Fibroblast of skin of back (primary cell): ENCODE measurements around the gene SMC3.

Source experiments
- DNase-seq: peaks from one replicate; pipeline ENCODE4 v3.0.0-alpha.2; 2013

SMC3 gene

DNA sequence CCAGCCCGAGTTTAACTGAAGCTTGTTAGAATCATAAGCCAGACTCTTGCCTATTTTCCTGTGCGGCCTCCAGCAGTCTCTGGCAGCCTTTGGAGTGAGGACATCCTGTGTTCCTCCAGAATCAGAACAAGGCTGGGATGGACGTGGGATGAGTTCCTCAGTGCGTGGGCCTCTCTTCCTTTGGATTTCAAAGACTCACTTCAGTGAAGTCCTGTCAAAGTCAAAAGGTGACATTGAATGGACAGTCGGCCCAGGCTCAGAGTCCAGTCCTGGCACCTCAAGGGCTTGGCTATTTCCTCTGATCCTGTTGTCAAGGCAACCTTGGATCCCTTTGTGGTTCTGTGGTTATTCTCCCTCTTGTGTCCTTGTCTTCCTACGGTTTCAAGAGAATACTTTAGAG, 21.4 kb upstream of the SMC3 start:
- DNase-seq: no peak

DNA sequence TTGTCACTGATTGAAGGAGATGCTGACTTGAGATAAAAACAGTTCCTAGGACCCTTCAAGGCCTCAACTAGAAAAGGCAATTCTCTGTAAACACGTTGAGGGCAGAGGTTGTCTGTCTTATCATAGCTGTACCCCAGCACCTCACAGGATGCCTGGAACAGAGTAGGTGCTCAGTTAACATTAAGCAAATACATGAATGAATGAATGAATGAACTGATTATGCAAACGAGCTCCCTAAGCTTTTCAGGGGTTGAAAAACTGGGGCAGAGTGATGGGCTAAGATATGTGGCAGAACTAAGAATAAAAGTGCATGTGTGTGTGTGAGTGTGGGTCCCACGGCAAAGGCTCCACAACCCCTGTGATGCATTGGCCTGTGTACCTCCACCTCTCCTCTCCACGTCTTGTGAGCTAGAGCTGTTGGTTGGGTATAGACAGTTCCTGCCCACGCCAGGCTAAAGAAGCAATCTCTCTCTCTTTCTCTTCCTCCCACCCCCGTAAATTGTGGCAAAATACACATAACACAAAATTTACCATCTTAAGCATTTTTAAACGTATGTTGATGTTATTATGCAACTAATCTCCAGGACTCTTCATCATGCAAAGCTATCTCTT, 20.9 kb upstream of the SMC3 start:
- DNase-seq: no peak

DNA sequence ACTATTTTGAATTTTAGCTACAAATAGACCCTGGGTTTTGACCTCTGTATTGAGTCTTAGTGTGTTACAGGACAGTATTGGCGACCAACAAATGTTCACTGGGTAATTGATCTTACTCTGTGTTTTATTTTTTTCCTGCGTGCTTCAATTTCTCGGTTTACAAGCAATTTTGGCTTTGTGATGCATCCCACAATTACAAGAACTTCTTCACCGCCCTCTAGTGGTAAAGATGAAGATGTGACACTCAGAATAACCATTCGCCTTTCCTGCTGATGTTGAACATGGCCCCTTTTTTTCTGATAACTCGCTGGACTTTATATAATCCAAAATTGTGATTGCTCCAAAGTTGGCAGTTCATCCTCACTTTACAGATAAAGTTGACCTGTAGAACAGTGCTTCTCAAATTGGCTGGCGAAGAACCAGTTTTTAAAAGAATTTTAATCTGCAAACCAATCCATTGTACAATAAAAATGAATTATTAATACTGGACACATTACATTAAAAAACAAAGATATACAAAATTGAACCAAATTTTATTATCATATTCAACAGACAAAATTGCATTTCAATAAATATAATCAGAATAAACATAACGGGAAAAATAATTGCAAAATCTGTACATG, 20.2 kb upstream of the SMC3 start:
- peak; percentile 65 for DNase-seq

DNA sequence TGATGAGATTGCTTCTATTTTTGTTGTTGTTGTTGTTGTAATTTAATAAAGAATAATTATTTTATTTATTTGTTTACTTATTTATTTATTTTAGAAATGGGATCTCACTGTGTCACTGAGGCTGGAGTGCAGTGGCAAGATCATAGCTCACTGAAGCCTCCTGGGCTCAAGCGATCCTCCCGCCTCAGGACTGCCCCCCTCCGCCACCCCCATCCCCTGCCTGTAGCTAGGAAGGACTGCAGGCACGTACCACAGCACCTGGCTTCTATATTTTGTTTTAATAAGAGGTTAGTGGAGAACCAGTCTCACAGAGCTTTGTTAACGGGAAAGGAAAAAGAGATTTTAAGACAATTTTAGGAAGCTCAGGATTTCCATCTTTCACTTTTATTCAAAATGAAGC, 19.5 kb upstream of the SMC3 start:
- no peak for DNase-seq

DNA sequence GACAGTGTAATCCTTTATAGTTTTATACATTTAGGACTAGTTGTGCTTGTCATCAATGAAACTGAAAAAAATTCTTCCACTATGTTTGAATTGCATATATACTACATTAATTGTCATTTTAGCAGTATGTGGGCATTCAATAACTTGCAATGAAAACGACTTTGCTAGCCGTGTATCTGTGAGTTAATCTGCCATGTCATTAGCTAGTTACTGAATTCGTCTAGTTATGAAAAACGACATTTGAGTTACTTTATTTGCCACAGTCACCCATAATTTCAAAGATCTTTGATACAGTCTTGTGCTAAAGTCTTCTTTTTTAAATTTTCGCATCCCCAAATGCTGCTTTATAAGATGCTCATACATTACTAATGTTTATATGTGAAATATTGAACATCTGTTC, 18.3 kb upstream of the SMC3 start:
- no peak for DNase-seq

DNA sequence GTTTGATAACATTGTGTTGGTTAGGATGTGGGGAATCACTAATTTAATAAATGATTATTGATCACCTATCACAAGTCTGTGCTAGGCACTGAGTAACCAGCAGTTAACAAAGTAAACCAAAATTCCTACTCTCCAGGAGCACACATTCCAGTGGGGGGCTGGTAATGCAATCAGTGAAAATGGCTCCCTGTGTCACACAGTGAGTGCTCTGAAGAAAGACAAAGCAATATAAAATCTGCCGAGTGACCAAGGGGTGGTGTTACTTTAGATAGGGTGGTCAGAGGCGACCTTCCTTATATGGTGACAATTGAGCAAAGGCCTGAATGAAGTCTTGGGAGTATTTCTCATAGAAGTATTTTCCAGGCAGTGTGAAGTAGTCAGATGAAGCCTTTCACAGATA, 13.6 kb upstream of the SMC3 start:
- no peak for DNase-seq

DNA sequence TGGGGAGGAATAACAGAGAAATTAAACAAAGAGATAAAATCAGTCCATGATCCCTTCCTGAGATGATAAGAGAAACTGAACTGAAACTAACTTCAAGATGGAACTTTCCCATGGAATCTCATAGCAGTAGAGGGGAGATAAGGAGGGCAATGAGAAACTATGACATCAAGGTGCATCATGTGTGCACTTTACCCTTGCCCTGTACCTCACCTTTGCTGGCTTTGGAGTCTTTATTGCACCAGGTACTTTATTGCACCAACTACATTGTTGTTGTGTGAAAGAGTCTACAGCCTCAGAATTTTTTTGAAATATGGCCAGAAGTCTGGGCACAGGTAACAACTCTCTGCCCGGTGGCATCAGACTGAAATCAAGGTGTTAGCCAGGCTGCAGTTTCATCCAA, 11.2 kb upstream of the SMC3 start:
- no peak for DNase-seq

DNA sequence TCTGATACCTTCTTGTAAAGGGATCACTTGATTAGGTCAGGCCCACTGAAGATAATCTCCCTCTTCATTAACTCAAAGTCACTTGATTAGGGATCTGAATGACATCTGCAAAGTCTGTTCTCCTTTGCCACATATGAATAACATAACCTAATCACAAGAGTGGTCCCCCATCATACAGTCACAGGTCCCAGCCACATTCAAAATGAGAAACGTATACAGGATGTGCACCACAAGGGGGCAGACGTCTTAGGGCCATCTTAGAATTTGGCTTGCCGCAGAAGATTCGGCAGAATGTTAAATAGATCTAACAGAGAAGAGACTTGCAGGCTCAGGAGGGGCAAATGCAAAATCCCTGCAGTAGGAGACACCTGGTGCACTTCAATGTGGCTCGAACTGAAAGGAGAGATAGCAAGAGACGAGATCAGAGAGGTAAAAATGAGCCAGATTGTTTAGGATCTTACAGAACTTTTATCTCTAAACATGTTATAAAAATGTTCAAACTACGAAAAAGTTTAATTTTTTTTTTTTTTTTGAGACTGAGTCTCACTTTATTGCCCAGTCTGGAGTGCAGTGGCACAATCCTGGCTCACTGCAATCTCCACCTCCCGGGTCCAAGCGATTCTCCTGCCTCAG, 10.4 kb upstream of the SMC3 start:
- DNase-seq: peak; percentile 63

DNA sequence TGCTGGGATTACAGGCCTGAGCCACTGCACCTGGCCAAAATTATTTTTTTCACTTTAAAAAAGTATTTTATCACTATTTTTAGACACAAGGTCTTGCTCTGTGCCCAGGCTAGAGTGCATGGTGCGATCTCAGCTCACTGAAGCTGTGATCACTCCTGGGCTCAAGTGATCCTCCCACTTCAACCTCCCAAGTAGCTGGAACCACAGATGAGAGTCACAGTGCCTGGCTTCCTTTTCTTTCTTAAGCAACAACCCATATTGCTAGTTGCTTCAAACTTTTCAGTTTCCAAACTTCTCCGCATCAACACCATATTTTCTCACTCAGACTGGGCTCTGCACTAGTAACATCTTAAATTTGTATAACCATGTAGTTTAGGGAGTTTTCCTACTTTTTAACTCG, 9.5 kb upstream of the SMC3 start:
- no peak for DNase-seq

DNA sequence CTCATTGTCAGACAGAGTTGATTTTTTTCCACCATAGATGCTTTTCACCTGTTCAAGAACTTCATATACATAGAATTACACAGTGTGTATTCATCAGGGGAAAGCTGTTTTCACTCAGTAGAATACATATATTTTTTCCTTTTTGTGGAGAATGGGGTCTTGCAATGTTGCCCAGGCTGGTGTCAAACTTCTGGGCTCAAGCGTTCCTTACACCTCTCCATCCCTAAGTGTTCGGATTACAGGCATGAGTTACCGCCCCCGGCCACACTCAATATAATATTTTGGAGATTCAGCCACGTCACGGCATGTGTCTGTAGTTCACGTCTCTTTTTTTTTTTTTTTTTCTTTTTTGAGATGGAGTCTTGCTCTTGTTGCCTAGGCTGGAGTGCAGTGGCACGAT, 7.5 kb upstream of the SMC3 start:
- DNase-seq: no peak

DNA sequence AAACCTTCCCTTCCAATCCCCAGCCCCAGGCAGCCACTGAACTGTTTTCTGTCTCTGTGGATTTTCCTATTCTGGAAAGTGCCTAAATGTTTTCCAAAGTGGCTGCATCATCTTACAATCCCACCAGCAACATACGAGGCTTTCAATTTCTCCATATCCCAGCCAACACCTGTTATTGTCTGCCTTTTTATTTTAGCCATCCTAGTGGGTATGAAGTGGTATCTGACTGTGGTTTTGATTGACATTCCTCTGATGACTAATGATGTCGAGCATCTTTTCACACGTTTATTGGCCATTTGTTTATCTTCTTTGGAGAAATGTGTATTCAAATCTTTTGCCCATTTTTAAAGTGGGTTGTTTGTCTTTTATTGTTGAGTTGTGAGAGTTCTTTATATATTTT, 6.2 kb upstream of the SMC3 start:
- DNase-seq: no peak

DNA sequence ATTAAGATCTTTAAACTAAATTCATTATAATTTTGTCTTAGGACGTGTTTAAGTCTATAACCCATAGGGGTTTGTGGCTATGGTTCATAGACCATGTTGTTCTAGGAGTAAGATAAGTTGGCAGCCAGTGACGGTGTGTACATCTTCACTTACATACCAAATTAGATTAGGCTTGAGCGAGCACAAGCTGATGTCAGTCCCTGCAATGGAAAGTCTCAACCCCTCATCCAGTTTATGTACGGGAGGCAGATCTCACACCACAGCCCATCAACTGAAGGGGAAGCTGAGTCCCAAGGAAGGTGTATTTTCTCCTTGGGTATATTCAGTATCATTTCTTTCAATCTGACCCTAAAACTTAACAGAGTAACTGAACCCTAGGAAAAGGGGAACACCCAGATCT, 5.1 kb upstream of the SMC3 start:
- no peak for DNase-seq

DNA sequence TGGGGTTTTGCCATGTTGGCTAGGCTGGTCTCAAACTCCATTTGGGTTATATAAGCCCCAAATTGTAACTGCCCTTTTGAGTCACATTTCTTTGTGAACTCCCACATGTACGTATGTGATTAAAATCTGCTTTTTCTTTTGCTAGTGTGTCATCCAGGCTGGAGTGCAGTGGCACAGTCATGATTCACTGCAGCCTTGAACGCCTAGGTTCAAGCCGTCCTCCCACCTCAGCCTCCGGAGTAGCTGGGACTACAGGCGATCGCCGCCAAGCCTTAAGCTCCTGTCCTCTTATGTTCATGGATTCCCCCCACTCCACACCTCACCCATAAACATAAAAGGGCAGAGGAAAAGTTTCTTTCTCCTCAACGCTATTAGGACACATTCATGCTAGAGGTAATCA, 4.4 kb upstream of the SMC3 start:
- no peak for DNase-seq

DNA sequence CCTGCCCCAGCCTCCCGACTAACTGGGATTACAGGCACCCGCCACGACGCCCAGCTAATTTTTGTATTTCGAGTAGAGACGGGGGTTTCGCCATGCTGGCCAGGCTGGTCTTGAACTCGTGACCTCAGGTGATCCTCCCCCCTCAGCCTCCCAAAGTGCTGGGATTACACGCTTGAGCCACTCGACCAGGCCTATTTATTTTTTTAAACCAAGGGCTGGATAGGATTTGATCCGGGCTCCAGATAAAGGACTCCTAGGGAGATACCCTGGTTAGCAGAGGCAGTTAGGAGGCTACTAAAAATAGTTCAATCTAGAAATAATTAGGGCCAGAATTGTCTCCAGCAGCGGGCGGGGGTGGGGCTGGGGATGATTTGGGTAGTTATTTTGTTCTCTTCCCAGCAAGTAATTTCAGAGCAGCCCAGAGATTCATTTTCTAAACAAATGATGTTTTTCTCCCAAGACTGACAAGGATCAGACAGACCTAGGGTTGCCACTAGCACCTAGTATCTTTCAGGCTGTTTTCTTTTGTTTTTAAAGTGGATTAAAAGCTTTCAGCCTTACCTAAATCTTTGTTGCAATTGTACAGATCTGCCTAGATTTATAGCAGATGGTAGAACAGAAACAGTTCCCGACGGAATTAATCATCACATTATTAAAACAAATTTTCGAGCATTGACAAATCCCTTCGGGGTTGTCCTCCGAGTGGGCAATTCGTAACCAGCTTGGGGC, 859 bp upstream of the SMC3 start:
- peak; percentile 47 for DNase-seq

DNA sequence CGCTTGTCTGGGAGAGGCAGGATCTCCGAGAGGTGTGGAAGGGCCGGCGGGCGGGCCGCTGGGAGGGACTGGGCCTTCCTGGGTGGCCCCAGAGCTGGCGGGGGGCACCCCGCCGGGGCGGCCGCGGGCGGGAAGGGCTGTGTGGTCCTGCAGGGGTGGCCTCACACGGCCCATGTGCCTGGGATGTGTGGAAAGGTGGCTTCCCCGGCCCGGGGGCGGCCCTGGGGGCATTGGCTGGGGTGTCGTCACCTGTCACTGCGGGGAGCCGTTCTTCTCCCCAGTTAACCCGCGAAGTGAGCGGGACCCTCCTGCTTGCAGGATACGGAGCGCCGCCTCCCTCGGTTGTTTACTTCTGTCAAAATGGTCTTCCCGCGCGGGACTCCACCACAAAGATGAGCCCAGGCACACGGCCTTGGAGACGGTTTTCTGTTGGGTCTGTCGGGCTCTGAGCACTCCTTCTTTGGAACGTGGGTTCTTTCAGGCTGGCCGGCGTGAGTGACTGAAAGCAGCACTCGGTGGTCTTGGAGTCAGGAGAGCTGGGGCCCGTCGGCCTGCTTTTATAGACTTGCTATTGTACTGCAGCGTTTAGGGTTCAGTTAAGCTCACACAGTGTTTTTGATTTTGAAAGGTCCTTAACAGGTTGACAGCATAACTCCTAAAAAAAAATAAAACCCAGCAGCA, 700 bp downstream of the SMC3 start:
- DNase-seq: peak; percentile 27

DNA sequence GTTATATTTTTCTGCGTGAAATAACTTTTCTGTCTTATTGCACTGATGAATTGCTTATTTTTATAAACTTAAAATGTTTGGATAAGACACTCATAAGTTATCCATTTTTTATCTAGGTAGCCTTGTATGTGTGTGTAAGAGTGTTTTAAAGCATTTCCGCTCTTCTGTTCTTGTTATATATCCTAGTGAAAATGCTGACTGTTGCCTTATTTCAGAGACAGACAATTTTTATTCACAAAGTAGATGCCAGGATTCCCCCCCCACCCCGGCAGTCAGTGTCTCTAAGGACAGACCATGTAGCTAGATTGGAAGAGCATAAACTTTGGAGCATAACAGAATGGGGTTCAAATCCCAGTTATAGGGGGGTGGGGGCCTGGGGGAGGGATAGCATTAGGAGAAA, 1.6 kb downstream of the SMC3 start:
- DNase-seq: no peak

DNA sequence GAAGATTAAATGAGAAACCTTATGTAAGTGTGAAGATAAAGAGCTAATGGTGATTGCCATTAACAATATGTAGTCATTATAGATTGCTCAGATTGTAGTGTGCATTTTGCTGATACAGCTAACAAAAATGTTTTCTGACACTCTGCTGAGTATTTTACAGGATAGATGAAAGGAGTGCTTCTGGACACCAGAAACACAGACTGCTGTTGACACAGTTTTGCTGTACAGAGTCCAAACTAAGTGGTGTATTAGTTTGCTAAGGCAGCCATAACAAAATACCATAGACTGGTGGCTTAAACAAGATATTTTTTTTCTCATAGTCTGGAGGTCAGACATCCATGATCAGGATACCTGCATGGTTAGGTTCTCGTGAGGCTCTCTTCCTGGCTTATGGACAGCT, 2.2 kb downstream of the SMC3 start:
- no peak for DNase-seq

DNA sequence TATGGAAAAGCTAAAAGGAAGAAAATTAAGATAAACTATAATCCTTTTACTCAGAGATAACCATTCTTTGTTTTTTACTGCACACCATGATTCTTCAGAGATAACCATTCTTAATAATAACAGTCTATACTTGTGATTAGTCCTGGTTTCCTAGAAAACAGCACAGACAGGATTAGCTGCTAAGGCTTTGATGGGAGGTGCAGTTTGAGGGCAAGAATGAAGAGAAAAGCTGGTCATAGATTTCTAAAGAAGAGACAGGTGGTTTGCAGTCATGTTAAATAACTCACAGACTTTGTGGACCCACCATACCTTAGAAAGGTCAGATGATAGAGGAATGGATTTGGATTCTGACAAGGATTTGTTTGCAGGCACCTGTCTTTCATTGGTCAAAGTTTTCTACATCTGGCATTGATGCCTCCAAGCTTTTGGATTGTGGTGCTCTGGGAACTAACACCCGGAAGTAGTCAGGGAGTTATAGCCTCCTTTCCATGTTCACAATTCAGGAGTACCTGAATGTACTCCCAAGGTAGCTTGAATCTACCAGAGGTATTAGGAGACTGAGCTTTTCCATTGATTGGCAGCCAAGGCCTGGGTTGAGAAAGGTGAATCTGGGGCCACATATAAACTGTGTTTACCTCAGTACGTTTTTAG, 3.7 kb downstream of the SMC3 start:
- DNase-seq: no peak

DNA sequence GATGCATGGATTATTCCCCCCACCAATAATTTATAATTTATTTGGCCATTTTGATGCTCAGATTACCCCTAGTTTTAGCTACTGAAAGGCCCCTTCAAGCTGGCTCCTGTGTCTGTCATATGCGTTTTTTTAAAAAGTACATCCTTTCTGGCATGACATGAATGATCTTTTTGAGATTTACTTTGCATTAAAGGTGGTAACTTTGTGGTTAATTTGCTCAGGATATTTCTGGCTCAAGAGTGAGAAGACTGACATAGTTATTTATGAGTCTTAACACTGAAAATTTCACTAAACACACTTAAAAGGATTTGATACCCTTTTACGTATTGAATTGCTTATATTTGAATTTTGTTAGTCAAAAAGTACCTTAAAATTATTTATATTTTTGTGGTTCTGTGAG, 5.4 kb downstream of the SMC3 start:
- no peak for DNase-seq

DNA sequence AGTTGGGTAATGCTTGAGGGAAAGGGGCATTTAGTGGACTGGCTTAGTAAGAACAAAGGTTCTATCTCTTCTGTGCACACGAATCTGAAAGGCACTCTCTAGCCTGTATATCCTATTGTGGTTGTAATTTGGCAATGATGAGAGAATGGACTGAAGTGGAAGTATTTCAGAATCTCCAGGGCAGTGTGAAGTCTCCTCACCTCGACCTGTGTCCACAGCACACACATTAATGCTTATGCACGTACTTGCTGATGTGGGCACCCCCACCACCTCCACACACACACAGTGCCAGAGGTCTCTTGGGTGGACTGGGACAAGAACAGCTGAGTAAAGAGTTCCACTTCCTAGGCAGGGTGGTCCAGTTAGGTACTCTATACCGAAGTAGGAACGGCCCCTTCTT, 6.9 kb downstream of the SMC3 start:
- DNase-seq: no peak

DNA sequence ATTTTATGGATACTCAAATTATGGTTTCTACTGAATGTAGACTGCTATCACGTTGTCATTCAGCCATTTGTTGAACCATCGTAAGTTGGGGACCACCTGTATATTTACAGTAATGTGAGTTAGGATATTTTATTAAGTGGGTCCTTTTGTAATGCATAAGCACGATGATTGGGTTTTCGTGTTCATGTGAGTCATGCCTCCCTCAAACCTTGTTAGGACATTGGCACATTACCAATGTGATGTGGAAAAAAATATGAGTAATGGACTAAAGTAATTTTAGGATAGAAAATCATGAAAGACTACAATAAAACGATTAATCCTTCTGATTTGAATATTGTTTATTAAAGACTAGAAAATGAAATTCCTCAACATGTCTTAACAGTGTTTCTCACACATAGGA, 8.7 kb downstream of the SMC3 start:
- peak; percentile 77 for DNase-seq

DNA sequence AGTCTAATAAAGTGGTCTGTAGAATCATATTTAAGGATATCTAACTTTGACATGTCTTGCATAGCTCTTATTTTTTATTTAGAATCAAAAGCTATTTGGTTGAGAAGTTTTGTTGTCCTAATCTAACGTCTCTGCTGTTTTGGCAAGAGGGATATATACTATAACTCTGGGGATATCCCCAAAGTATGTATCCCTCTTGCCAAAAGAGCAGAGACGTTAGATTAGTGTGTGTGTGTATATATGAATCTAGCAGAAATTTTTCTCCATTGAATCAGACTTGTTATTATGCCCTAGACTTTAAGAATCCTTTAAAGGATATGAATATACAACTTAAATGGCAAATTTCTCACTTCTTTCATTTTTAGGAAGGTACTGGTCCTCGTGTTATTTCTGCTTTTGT, 9.6 kb downstream of the SMC3 start:
- DNase-seq: peak; percentile 47

DNA sequence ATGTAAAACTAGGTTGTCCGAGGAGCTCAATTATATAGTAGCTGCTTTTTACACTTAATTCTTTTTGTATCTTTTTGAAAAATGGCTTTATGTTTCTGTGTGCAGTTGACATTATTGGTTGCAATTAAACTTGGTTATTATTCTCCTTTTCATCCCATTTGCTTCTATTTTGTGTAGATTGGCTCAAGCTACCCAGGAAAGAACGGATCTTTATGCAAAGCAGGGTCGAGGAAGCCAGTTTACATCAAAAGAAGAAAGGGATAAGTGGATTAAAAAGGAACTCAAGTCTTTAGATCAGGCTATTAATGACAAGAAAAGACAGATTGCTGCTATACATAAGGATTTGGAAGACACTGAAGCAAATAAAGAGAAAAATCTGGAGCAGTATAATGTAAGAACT, 16.5 kb downstream of the SMC3 start:
- no peak for DNase-seq
